HG03439 (cell line): ENCODE measurements around the gene OR11G2.
"Not testable (repeated sequence)": the region's sequence is repeated elsewhere in the genome, so short reads cannot be mapped to it uniquely, and the experiment has no call there.

Source experiments
- ATAC-seq: cut with Tn5 transposase; IDR thresholded peaks from one replicate; pipeline ENCODE4 v1.9.1; 2021; ENCODE audit warnings: mild to moderate bottlenecking, moderate library complexity; ENCODE audit not compliant: unreplicated experiment

The OR11G2 gene, protein sequence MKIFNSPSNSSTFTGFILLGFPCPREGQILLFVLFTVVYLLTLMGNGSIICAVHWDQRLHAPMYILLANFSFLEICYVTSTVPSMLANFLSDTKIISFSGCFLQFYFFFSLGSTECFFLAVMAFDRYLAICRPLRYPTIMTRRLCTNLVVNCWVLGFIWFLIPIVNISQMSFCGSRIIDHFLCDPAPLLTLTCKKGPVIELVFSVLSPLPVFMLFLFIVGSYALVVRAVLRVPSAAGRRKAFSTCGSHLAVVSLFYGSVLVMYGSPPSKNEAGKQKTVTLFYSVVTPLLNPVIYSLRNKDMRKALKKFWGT

DNA sequence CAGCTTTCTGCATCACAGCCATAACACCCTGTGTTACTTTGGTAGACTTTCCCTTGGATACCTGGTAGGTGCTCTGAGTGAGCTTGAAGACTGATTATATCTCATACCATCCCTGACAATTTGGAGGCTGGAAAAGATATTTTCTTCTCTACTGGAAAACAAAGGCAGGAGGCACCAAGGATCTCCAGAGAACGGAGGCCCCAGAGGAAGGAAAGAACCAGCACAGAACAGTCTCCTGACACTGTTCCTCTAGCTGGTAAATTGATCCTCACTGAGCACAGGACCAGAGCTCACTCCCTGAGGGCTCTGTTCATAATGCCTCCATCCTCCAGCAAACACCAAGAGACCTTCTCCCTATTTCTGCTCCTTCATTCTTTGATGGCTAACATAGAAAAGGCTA, at the start of gene OR11G2:
OR11G2 (plus strand) TSS at position 301 of the 400 bp plus-strand sequence. CDS start 6,542 bp downstream, outside the sequence.
- no peak for ATAC-seq

DNA sequence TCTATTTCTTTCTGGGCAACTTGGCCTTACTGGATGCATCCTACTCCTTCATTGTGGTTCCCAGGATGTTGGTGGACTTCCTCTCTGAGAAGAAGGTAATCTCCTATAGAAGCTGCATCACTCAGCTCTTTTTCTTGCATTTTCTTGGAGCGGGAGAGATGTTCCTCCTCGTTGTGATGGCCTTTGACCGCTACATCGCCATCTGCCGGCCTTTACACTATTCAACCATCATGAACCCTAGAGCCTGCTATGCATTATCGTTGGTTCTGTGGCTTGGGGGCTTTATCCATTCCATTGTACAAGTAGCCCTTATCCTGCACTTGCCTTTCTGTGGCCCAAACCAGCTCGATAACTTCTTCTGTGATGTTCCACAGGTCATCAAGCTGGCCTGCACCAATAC, 46.8 kb upstream of the OR11G2 start:
- no peak for ATAC-seq

DNA sequence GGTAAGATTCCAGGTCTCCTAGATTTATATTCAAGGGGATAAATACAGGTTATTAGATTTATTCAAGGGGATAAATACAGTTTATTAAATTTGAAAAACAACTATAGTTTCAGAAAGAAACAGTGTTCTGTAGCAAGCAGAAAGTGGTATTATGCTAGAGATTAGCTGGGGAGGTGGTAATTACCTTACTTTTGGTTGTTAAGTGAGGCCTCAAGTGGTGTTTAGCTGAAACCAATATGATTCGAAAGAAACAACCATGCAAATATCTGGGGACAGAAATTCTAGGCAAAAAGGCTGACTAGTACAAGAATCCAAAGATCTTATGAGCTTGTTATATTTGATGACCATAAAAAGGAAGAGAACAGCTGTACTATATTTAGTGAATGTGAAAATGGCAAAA, 45.9 kb upstream of the OR11G2 start:
- ATAC-seq: no peak

DNA sequence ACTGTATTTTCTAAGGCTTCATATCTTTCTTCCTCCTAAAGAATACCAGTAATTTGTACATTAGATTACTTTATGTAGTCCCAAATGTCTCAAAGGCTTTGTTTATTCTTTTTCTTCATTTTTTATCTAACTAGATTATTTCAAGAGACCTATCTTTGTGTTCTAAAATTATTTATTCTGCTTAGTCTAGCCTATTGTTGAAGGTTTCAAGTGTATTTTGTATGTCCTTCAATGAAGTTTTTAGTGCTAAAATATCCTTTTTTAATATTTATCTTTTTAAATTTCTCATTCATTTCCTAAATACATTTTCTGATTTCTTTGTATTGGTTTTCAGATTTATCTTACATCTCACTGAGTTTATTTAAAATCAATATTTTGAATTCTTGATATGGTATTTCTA, 26.2 kb upstream of the OR11G2 start:
- ATAC-seq: no peak

DNA sequence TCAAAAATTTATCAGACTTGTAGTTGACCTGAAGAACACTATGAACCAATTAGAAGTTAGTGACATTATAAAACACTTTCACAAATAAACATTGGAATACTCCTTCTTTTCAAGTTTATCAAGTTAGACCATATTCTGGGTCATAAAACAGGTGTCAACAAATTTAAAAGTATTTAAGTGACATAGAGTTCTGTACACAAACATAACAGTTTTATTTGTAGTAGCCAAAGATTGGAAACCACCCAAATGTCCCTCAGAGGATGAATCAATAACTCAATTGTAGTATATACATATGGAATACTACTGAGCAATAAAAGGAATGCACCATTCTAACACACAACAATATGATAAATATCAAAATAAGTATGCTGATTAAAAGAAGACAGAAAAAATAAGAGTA, 23.6 kb upstream of the OR11G2 start:
- no peak for ATAC-seq

DNA sequence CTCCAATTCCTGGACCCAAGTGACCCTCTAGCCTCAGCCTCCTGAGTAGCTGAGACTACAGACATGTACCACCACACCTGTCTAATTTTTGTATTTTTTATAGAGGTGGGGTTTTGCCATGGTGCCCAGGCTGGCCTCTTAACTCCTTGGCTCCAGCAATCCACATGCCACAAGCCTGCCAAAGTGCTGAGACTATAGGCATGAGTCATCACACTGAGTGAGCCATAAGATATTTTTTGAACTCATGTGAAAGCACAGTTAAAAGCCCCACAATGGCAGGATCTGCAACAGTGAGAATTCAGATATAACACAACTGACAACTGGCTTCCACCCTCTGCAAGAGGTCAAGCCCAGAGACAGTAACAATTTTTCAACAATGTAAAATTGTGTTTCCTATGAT, 20.8 kb upstream of the OR11G2 start:
- not testable (repeated sequence) for ATAC-seq

DNA sequence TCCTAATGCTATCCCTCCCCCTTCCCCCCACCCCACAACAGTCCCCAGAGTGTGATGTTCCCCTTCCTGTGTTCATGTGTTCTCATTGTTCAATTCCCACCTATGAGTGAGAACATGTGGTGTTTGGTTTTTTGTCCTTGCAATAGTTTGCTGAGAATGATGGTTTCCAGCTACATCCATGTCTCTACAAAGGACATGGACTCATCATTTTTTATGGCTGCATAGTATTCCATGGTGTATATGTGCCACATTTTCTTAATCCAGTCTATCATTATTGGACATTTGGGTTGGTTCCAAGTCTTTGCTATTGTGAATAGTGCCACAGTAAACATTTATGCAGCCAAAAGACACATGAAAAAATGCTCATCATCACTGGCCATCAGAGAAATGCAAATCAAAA, 16.5 kb upstream of the OR11G2 start:
- not testable (repeated sequence) for ATAC-seq

DNA sequence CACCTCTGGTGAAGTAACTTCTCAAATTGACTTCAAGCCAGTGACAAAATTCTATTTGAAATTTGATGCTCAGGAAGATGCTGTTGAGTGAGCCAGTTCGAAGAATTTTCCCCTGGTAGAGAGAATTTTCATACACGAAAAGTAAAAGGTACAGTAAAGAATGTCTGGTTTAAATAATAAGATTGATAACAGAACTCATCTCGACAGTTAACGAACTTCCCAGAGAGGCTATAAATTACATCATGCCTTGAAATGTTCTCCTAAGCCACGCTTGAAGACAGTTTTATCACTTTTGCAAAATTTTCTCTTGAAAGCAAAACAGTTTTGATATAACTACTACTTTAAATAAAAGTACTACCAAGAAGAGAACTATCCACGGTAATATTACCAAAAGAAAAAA, 14.4 kb upstream of the OR11G2 start:
- ATAC-seq: no peak

DNA sequence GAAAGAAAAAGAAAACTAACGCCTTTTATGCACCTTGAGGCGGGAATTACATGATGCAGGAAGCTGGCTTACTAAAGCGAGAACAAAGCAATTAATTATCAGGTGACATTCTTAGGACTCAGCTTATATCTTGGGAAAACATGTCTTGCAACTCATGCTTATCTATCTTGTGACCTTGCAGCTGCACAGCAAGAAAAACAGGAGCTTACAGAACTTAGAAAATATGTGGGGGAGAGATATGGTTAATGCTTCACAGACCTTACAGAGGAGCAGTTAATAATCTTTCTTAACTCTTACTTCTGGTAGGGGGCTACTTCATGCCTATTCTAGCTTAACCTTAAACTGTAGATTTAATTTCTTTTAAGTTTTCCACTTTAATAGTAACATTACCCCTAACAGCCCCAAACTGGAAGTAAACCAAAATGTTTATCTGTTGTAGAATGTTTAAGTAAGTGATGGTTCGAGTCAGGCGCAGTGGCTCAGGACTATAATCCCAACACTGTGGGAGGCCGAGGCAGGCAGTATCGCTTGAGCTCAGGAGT, 13.2 kb upstream of the OR11G2 start:
- no peak for ATAC-seq

DNA sequence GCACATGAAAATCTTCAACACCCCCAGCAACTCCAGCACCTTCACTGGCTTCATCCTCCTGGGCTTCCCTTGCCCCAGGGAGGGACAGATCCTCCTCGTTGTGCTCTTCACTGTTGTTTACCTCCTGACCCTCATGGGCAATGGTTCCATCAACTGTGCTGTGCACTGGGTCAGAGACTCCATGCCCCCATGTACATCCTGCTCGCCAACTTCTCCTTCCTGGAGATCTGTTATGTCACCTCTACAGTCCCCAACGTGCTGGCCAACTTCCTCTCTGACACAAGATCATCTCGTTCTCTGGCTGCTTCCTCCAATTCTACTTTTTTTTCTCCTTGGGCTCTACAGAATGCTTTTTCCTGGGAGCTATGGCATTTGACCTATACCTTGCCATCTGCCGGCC, 11.5 kb upstream of the OR11G2 start:
- ATAC-seq: no peak

DNA sequence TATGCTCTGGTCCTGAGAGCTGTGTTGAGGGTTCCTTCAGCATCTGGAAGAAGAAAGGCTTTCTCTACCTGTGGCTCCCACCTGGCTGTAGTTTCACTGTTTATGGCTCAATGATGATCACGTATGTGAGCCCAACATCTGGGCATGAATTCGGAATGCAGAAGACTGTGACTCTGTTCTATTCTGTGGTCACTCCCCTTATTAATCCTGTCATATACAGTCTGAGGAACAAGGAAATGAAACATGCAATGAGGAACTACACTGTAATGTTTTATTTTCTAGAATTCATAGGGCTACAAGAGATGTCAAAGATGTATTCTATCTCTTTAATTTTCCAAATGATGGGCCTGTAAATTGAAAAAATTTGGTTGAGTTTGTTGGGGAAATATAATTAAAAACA, 10.8 kb upstream of the OR11G2 start:
- no peak for ATAC-seq

DNA sequence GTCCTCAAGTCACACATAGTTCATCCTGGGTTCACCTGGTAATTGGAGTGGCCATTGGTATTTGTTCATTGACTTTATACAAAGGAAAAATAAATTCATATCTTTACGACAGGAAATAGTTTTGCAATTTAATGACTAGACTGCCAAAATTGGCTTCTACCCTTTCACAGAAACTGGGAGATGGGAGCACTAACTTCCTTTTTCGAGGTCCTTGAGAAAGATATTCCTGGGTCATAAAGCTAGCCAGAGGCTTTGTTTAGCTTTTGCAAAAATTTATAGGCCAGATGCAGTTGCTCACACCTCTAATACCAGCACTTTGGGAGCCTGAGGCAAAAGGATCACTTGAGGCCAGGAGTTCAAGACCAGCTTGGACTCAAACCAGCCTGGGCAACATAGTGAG, 10.2 kb upstream of the OR11G2 start:
- no peak for ATAC-seq

DNA sequence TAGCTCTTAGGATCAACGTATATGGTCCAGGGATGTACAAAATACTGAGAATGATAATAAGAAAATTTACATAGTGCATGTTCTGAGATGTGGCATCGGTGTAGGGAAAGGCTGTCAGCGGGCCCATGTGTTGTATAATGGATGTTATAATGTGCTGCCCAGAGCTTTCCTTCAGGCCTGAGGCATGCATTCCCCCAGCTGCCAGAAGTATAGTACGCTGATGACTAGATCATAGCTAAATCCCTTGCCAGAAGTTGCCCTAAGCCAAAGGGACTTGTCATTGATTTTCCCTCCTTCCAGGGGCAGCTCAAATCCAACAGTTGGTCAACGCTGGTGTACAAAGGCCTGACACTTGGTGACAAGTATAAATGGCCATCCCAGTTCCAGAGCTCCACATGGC, 6.5 kb upstream of the OR11G2 start:
- no peak for ATAC-seq

DNA sequence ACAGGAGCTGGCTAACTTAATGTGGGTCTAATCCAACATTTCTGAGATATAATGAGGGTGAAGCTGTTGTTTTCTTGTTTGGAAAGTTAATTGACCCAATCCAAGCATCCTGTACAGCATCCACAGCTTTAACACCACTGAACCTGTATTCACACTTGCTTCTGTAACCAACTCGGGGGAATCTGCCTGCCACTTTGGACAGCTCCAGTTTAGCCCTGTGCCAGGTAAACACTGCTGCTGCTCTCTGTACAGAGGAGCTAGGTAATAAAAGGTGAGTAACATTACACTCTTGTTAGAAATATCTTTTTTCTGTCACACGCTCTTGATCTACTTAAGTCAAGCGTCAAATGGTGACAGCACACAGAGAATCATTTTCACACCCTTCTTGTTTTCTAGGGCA, 700 bp downstream of the OR11G2 start:
- no peak for ATAC-seq

DNA sequence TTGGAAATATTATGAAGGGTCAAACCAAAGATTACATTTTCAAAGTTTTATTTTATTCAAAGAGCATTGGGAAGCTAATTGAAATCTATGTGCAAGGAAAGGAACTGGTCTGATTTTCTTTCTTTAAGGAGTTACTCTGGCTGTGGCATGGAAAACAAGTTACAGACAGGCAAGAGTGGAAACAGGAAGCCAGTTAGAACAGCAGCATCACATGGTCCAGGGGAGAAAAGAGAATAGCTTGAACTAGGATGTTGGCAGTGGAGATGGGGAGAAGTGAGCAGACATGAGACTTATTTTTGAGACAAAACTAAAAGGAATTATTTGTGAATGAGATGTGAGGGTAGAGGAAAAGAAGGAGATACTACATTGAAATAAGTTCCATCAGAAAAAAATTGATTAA, 3.4 kb downstream of the OR11G2 start:
- no peak for ATAC-seq

DNA sequence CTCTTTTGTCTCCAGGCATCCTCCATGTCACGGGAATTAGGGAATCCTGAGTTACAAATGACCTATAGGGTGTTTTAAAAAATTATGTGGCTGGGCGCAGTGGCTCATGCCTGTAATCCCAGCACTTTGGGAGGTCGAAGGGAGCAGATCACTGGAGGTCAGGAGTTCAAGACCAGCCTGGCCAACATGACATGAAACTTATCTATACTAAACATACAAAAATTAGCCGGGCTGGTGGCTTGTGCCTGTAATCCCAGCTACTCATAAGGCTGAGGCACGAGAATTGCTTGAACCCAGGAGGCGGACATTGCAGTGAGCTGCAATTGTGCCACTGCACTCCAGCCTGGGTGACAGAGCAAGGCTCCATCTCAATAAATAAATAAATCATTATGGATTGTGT, 4.5 kb downstream of the OR11G2 start:
- not testable (repeated sequence) for ATAC-seq

DNA sequence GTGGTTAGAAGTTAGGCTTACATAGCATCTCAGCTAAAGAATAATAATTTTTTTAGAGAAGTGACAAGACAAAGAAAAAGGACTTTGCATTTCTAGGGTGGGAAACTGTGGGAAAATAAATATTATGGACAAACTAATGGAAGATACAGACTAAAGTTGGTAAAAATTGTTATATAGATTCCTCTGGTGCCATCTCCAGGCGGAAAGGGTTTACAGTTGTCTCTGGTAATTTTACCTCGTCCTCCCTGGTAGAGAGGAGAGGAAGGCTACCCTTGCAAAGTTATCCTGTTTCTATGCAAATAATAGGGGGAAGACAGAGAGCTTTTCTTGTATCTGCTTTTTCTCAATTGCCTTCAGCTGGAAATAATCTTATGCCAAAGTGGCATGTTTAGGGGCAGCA, 5.2 kb downstream of the OR11G2 start:
- no peak for ATAC-seq

DNA sequence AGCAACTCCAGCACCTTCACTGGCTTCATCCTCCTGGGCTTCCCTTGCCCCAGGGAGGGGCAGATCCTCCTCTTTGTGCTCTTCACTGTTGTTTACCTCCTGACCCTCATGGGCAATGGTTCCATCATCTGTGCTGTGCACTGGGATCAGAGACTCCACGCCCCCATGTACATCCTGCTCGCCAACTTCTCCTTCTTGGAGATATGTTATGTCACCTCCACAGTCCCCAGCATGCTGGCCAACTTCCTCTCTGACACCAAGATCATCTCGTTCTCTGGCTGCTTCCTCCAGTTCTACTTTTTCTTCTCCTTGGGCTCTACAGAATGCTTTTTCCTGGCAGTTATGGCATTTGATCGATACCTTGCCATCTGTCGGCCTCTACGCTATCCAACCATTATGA, 6.8 kb downstream of the OR11G2 start:
- ATAC-seq: no peak

DNA sequence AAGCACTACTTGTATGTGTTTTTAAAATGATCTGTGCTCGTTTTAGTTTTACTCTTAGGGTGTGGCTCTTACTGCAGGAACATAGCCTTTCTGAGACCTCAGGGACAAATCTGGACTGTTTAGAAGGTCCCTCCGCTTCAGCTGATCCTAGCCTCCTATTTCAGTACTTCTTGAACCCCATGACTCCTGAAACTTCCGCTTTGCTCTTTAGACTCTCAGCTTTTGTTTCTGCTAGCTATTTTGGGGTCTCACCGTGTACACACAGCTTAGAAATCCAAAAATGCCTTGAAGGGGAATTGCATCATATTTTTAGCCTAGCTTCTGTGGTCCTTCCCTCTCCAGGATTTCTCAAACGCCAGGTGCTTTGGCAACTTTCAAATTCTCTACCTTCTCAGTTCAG, 8.3 kb downstream of the OR11G2 start:
- ATAC-seq: no peak

DNA sequence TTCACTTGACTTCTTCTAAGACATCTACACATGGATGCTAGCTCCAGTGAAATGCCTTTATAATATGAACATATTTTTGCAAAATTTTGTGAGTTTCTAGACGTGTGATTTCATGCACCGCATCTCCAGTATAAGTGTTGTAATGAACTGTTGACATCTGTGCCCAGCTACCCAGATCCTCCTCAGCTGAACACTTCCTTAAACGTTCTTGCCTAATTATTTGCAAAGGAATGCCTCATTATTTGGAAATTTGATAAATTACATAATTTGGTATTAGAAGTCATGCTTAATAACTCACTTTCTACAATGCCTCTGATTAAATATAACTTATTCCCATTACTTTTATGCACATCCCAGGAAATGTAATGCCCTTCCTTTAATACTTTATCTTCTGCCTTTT, 14.0 kb downstream of the OR11G2 start:
- no peak for ATAC-seq

DNA sequence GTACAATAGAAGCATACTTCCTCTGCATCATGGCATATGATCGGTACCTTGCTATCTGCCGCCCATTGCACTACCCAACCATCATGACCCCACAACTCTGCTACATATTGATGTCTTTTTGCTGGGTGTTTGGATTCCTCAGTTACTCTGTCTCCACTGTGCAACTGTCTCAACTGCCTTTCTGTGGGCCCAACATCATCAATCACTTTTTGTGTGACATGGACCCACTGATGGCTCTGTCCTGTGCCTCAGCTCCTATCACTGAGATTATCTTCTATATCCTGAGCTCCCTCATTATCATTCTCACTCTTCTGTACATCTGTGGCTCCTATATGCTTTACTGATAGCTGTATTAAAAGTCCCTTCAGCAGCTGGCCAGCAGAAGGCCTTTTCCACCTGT, 18.9 kb downstream of the OR11G2 start:
- no peak for ATAC-seq

DNA sequence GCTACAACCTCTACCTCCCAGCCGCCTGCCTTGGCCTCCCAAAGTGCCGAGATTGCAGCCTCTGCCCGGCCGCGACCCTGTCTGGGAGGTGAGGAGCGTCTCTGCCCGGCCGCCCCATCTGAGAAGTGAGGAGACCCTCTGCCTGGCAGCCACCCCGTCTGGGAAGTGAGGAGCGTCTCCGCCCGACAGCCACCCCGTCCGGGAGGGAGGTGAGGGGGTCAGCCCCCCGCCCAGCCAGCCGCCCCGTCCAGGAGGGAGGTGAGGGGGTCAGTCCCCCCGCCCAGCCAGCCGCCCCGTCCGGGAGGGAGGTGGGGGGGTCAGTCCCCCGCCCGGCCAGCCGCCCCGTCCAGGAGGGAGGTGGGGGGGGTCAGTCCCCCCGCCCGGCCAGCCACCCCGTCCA, 21.7 kb downstream of the OR11G2 start:
- ATAC-seq: not testable (repeated sequence)

DNA sequence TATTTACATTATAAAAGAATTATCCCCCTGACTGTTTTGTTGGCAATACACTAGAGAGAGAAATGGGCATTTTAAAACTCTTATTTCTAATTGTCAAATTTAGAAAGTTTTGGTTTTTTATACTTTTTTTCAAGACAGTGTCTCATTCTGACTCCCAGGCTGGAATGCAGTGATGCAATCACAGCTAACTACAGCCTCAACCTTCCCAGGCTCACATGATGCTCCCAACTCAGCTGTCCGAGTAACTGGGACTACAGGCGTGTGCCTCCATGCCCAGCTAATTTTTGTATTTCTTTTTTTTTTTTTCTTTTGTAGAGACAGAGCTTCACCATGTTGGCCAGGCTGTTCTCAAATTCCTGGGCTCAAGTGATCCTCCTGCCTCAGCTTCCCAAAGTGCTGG, 24.5 kb downstream of the OR11G2 start:
- ATAC-seq: no peak
